Pancreas (tissue), 10 donors: ENCODE data around the gene FUT2. TPM values are rescaled to one million over a fixed set of nuclear protein-coding genes. Genes with fewer than 3 reads are reported as not detected.

ENCODE experiments used
- ATAC-seq, 4 donors: fragments of 200-7000 bp; cut with Tn5 transposase; one replicate each; pipeline versions ENCODE4 v1.8.0 to v1.9.1; 2020; ENCODE audit warnings: mild to moderate bottlenecking in 4 of 4, moderate library complexity in 4 of 4
- DNase-seq, 6 donors: peaks; one replicate each; pipeline ENCODE4 v3.0.0-alpha.2; 2020
- FAIRE-seq: peaks from 2 replicates; lab custom pipeline; 2012; peaks lifted over from hg19 to GRCh38; lab: Jason Lieb, UNC
- H3K27ac ChIP-seq, 4 donors: fragments of 200-600 bp; sonication (generic); 1 replicate in 3 of 4; 2 replicates in 1 of 4; pipeline versions ENCODE4 v1.5.0 to v1.8.0; 2020
- H3K27me3 ChIP-seq, 4 donors: fragments of 200-600 bp; one replicate each; pipeline ENCODE4 v1.8.0; 2021
- H3K36me3 ChIP-seq, 3 donors: fragments of 200-600 bp; sonication (generic) in 1 of 3; one replicate each; pipeline versions ENCODE4 v1.5.0 to v1.8.0; 2020 to 2021
- H3K4me1 ChIP-seq, 3 donors: fragments of 200-600 bp; one replicate each; pipeline ENCODE4 v1.8.0; 2021
- H3K4me3 ChIP-seq, 4 donors: fragments of 200-600 bp; sonication (generic) in 2 of 4; one replicate each; pipeline versions ENCODE4 v1.5.0 to v1.8.0; 2020 to 2021
- H3K9me3 ChIP-seq, 4 donors: fragments of 200-600 bp; one replicate each; pipeline ENCODE4 v1.8.0; 2021
- CTCF ChIP-seq, 4 donors: fragments of 200-600 bp; sonication (generic) in 3 of 4; IDR thresholded peaks; one replicate each; pipeline versions ENCODE4 v1.5.0 to v1.8.0; 2021; ENCODE audit warnings: antibody characterized with exemption in 4 of 4
- WGBS, 2 donors: extraction: QIAGEN DNeasy Blood & Tissue Kit; methylation state at CpG; one replicate each; pipeline ENCODE4 v1.1.7; 2013; 5-methylcytosine and 5-hydroxymethylcytosine counted together
- intact Hi-C, 3 donors: fragments of 100-400 bp; cut with DNase I; formaldehyde crosslinking; loops; one replicate each; pipeline versions ENCODE4 v1.11.1 to v1.14.2; 2022
- polyA plus RNA-seq, 2 donors: library from polyadenylated mRNA; stranded (reverse); fragments of 200-250 nt; gene quantifications; one replicate each; pipeline ENCODE4 v1.2.3, GENCODE V29; 2013
- total RNA-seq, 6 donors: library from RNA; stranded (reverse); fragmentation: NEBNext Ultra II Directional in 4 of 6; extraction: Animal tissue kit (Norgen Biotek cat#: 25700) in 4 of 6; gene quantifications; one replicate each; pipeline versions ENCODE4 v1.2.1 to v1.2.4, GENCODE V29; 2021 to 2023
- donor health status: healthy with polysubstance abuse.
- donor health status: DM: no; HTN: no; CAD: no; lungs with moderate emphysema.
- donor health status: DM: no; HTN: no; CAD: no.
- donor health status: control.
- donor health status: control.
- donor health status: Bipolar disorder and iron deficiency.
- donor health status: DM: yes; HTN: yes; CAD: no.
- donor health status: DM: no; HTN: no; CAD: no.
- donor health status: DM: no; HTN: no; CAD: no.
- donor health status: DM: yes; HTN: yes; CAD: no.

FUT2 gene
- total and polyA plus RNA-seq, 8 donors, result 3.7 to 14.5 (median 6.6) TPM

- Histone ChIP-seq H3K36me3 (no peaks in the 10 kb centered on the region), H3K4me3 (no peak overlapping the region), H3K27me3 (no peaks in the 10 kb centered on the region), H3K9me3 (no peaks in the 10 kb centered on the region), H3K4me1 (peaks cover 0 to 10% (median 9%) of the 10 kb centered on the region in 3 donors), H3K27ac (peak overlapping the region in 1 of 4 donors; percentile 92)
- ATAC-seq, result no peak
- whole genome bisulfite sequencing, 2 donors, result 85 to 90% methylated on average over 11 of the region's 11 CpGs
- no peak for DNase-seq
- TF ChIP-seq CTCF (IDR thresholded peaks at IDR 0.05), result no peak
- FAIRE-seq, result no peak
- intact Hi-C loops, result no loop called here
Measured at GRCh38 chr19:48742096-48742495, 46.3 kb downstream of the FUT2 start.

GRCh38 chr19:48745208-48745995, 49.6 kb downstream of the FUT2 start:
- no peaks in the 10 kb centered on the region for H3K27me3 ChIP-seq
- H3K27ac ChIP-seq, result no peak overlapping the region
- 46 to 55% methylated on average over 33 of the region's 33 CpGs for WGBS, 2 donors
- TF ChIP-seq CTCF (IDR thresholded peaks at IDR 0.05), result no peak
- ATAC-seq (peak; percentile 39 to 62 (median 49)), DNase-seq (peak in 4 of 6 donors; percentile 65 to 69 (median 65)), FAIRE-seq (no peak)
- H3K4me3 ChIP-seq, result no peak overlapping the region
- intact Hi-C loops, result no loop called here
- no peaks in the 10 kb centered on the region for H3K9me3 ChIP-seq
- H3K4me1 ChIP-seq, result peaks cover 0 to 7% (median 5%) of the 10 kb centered on the region in 3 donors
- peaks cover 0 to 5% (median 0%) of the 10 kb centered on the region in 3 donors for H3K36me3 ChIP-seq

GRCh38 chr19:48746110-48746509, 50.3 kb downstream of the FUT2 start:
- peaks cover 0 to 7% (median 5%) of the 10 kb centered on the region in 3 donors for H3K4me1 ChIP-seq
- TF ChIP-seq CTCF (IDR thresholded peaks at IDR 0.05), result no peak
- H3K27ac ChIP-seq, result peak overlapping the region; percentile 51 to 91 (median 69)
- FAIRE-seq, result no peak
- ATAC-seq, result no peak
- no peaks in the 10 kb centered on the region for H3K9me3 ChIP-seq
- intact Hi-C loops, result no loop called here
- H3K27me3 ChIP-seq, result no peaks in the 10 kb centered on the region
- WGBS, 2 donors, result 81 to 84% methylated on average over 8 of the region's 8 CpGs
- DNase-seq, result no peak
- H3K4me3 ChIP-seq, result no peak overlapping the region
- H3K36me3 ChIP-seq, result peaks cover 0 to 5% (median 0%) of the 10 kb centered on the region in 3 donors

- Histone ChIP-seq H3K4me1 (peaks cover 0 to 7% (median 5%) of the 10 kb centered on the region in 3 donors), H3K27me3 (no peaks in the 10 kb centered on the region), H3K9me3 (no peaks in the 10 kb centered on the region), H3K27ac (peak within 1 kb of the TSS; percentile 51 to 91 (median 69)), H3K4me3 (peak within 1 kb of the TSS in 2 of 4 donors; percentile 5 to 26), H3K36me3 (peaks cover 0 to 5% (median 0%) of the 10 kb centered on the region in 3 donors)
- intact Hi-C loops, result no loop called here
- TF ChIP-seq CTCF (IDR thresholded peaks at IDR 0.05), result no peak
- ATAC-seq (peak; percentile 53 to 72 (median 66)), DNase-seq (peak; percentile 77 to 86 (median 84)), FAIRE-seq (no peak)
- WGBS, 2 donors, result 30 to 32% methylated on average over 31 of the region's 31 CpGs
Measured at GRCh38 chr19:48746738-48747575, 51.2 kb downstream of the FUT2 start, which contains the start of gene IZUMO1. TSS of gene IZUMO1 (minus strand) at chr19:48746909. CDS start at chr19:48745859, 1,050 bp downstream.
